Esophagus squamous epithelium (tissue), 4 donors: Measurements from ENCODE around the gene RFTN1.

Source experiments
- POLR2A ChIP-seq, 4 donors: fragments of 450-650 bp; IDR thresholded peaks; one replicate each; pipeline ENCODE4 v1.6.1; 2017; ENCODE audit warnings: antibody characterized with exemption in 4 of 4, mild to moderate bottlenecking in 4 of 4, moderate library complexity in 3 of 4
- TF ChIP-seq, protein P1 (sequence below), 6 experiments: fragments of 450-650 bp in 4 of 6; fragments of 200-600 bp in 2 of 6; sonication (generic) in 2 of 6; IDR thresholded peaks; one replicate each; pipeline ENCODE4 v1.5.1; 2016 to 2019; ENCODE audit warnings: antibody characterized with exemption in 6 of 6, mild to moderate bottlenecking in 4 of 6, moderate library complexity in 4 of 6

DNA sequence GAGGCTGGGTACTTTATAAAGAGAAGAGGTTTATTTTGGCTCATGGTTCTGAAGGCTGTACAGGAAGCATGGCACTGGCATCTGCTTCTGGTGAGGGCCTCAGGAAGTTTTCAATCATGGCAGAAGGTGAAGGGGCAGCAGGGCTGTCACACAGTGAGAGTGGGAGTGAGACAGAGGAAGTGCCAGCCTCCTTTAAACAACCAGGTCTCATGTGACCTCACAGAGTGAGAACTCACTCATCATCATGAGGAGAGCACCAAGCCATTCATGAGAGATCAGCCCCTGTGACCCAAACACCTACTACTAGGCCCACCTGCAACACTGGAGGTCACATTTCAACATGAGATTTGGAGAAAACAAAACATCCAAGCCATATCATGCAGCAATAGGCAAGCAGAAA is 9.3 kb upstream of the RFTN1 start:
- no peak for TF ChIP-seq POLR2A (IDR thresholded peaks at IDR 0.05)
- TF ChIP-seq, protein P1, sequence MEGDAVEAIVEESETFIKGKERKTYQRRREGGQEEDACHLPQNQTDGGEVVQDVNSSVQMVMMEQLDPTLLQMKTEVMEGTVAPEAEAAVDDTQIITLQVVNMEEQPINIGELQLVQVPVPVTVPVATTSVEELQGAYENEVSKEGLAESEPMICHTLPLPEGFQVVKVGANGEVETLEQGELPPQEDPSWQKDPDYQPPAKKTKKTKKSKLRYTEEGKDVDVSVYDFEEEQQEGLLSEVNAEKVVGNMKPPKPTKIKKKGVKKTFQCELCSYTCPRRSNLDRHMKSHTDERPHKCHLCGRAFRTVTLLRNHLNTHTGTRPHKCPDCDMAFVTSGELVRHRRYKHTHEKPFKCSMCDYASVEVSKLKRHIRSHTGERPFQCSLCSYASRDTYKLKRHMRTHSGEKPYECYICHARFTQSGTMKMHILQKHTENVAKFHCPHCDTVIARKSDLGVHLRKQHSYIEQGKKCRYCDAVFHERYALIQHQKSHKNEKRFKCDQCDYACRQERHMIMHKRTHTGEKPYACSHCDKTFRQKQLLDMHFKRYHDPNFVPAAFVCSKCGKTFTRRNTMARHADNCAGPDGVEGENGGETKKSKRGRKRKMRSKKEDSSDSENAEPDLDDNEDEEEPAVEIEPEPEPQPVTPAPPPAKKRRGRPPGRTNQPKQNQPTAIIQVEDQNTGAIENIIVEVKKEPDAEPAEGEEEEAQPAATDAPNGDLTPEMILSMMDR (IDR thresholded peaks at IDR 0.05), result no peak
